Cortex of kidney (tissue), 1 donor: ENCODE results near the gene SUMO3.

Experiments
- DNase-seq: peaks from one replicate; lab custom pipeline; 2025; lab: John Stamatoyannopoulos, UW

Gene SUMO3

DNA sequence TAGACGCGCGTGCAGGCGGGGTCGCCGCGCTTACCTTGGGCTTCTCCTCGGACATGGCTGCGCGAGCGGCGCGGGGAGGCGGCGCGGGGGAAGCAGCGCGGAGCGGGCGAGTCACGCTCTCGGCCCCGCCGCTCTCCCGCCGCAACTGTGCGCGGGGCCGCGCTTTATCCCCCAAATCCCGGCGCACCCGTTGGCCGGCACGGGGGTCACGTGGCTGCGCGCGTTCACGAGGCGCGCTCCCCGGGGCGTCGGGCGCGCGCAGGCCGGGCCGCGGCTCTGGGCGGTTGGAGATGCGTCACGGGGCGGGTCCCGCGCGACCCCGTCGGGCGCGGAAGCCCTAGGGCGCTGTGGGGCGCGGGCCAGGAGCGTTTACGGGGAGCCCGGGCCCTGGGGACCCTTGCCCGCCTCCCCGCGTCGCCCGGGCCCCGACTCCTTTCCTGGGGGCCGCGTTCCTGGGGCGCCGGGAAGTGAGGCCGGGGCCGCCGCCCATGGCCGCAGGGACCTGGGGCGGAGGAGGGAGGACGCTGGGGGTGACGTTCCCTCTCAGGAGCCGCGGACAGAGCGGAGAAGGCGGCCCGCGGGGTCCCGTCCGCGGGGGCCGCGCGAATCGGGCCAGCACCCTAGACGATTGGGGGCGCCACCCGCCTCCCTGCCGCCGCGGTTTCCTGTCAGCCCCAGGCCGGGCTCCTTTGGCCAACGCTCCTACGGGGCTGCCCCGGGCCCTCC, at the start of gene SUMO3:
SUMO3 (minus strand) TSS at position 149 of the 726 bp plus-strand sequence; CDS start at position 55, 94 bp downstream.
- DNase-seq = no peak

DNA sequence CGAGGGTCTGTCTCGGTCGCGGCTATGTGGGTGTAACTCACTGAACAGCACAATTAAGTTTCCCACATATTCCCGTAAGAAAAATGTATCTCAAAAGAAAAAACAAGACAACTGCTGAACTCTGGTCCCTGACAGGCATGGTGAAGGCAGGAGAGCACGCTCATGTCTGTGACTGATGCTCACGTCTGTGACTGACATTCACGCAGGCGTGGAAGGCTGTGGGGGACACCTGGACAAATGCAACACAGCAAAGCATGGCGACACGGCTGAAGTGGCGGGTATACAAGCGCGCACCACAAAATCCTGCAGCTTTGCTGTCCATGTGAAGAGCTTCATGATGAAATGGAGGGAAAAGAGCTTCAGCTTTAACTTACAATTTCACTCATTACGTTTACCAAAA, 49.6 kb upstream of the SUMO3 start:
- DNase-seq = no peak

DNA sequence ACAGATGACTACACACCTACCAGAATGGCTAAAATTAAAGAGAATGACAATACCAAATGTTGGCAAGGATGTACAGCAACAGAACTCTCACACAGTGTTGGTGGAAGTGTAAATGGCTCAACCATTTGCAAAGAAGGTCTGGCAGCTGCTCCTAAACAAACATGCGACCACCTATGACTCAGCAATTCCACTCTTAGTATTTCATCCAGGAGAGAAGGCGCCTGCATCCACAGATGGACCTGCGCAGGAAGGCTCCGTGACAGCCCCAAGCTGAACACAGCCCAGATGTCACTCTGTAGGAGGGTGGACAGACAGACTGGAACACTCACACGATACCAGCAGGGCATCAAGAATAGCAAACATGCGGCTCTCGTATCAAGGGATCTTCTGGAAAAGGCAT, 48.9 kb upstream of the SUMO3 start:
- DNase-seq = no peak

DNA sequence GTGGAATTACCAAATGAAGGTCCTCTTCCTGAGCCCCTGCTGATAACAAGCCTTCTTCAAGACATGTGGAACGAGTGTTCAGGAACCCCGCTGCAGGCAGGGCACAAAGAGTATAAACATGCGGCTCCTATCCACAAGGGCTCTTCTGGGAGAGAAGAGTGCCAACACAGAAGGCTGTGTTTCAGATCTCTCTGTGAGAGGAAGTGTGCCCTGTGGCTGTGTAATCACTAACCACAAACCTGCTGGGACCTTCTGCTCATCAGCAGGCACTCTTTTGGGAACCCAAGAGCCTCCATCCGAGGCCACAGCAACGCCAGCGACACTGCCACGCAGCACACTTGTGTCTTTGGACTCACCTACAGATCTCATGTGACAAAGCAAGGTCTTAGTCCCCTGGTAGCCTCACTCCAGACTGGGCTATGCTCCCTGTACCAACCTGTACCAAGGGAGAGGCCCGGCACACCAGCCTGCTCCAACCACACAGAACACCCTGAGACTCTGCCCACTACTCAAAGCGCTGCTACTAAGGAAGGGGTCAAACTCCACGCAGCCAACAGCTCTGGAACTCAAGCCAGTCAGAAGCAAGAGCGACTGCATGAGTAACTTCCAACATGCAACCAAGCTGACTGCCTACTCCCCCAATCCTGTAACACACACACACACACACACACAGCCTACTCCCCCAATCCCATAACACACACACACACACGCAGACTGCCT, 47.9 kb upstream of the SUMO3 start:
- DNase-seq = no peak

DNA sequence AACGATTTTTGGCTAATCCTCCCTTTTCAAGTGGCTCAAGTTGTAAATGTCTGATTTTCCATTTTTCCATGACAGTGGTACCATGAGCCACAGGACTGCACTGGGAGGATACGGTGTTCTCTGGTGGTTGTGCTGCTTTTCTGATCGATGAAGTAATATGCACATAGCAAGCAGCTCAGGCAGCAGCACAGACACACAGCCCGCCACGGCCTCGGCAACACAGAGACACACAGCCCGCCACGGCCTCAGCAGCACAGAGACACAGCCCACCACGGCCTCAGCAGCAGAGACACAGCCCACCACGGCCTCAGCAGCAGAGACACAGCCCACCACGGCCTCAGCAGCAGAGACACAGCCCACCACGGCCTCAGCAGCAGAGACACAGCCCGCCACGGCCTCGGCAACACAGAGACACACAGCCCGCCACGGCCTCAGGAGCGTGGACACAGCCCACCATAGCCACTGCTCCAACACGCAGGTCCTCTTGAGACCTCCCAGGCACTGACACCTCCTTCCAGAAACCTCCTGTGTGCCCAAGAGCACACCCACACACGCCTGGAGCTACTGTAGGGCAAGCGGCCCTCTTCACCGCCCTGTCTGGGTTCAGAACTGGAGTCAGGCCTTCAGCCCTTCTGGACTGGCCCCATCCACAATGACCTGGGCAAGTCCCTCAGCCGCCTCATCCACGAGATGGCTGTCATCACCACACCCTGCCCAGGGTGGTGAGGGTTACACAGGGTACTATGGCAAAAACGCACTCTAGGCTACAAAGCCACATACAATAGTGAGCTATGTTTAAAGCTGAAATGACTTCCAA, 45.2 kb upstream of the SUMO3 start:
- no peak for DNase-seq

DNA sequence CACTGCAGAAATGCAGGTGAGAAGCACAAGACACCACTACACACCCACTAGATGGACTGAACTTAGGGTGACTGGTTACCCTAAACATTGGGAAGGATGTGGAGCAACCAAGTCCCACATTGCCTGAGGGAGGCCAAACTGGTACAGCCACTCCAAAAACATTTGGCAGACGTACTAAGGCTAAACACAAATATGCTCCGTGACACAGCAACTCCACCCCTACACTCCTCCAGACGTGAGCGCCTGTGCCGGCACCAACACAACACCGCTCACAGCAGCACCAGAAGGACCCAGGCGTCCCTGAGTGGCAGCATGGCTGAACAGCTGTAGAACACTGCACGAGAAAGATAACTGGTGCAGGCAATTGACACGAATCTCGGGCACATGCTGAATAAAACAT, 40.9 kb upstream of the SUMO3 start:
- no peak for DNase-seq

DNA sequence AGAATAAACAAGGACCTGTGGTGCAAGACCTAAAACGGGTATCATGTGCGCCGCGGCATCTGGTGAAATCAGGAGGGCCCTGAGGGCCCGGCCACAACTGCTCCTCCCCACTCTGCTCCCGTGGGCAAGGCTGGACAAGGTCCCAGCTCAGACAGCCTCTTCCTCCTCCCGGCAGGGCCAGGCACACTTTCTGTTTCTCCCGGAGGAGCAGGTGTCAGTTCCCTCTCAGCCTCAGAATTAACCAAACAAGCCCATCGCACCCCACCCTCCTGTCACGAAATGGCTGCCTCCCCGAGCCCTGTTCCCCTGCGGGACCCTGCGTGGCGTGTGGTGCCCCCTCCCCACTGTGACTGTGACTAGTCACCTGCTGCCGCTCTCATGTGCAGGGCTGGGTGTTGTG, 40.4 kb upstream of the SUMO3 start:
- DNase-seq = no peak

DNA sequence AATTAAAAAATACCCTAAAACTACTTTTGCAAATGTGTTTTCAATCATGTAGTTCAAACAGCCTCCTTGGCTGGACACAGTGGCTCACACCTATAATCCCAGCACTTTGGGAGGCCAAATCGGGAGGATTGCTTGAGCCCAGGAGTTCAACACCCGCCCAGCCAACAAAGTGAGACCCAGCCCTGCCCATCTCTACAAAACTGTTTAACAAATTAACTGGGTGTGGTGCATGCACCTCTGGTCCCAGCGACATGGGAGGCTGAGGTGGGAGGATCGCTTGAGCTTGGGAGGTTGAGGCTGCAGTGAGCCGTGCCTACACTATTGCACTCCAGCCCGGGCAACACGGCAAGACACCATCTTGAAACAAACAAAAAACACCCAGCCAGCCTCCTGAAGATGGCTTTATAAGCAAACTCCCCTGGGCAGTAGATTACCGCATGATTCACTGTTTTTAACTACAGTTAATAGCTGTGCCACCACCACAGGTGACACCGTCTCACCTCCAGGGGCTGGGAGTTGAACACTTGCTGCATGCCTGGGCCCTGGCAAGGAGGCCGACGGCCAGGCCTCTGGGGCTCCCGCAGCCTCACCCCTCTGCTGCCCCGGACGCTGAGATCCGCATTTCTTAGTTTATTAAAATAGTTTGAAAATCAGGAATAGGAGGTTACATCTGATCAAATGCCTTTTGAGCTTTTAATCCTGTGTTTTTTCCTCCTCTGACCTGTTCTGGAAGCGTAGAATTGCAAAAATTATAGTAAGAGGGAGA, 39.4 kb upstream of the SUMO3 start:
- DNase-seq = no peak

DNA sequence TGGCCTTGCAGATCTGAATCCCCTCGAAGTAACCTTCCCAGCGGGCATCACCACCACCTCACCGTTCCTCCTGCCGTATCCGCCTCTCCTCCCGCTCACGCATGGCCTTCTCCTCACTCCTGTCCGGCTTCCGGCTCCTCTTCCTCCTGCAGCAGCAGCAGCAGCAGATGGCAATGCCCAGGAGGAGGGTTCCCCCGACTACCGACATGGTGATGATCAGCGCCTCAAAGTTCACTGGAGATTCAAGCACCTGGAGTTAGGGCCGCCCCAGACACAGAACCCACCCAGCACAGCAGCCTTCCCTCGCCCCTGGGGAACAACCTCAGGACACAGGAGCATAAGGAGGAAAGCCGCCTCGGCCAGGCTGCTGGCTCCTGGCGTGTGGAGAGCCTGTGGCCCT, 38.3 kb upstream of the SUMO3 start:
- no peak for DNase-seq

DNA sequence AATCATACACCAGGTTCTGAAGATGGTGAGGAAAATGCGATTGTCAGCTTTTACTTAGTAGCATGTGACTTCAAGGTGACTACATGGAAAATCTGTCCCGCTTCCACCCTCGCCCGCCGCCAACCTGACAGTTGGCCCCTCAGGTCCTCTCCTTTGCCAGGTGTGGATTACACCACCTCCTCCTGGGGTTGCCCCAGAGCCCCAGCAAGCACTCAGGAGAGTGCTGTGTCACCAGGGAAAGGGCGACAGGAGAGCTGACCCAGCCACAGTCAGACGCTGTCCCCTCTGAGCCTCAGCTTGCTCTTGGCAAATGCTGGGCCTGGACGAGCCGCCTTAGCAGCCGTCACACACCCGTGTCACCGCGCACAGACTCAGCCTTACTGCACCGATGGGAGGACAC, 37.7 kb upstream of the SUMO3 start:
- no peak for DNase-seq

DNA sequence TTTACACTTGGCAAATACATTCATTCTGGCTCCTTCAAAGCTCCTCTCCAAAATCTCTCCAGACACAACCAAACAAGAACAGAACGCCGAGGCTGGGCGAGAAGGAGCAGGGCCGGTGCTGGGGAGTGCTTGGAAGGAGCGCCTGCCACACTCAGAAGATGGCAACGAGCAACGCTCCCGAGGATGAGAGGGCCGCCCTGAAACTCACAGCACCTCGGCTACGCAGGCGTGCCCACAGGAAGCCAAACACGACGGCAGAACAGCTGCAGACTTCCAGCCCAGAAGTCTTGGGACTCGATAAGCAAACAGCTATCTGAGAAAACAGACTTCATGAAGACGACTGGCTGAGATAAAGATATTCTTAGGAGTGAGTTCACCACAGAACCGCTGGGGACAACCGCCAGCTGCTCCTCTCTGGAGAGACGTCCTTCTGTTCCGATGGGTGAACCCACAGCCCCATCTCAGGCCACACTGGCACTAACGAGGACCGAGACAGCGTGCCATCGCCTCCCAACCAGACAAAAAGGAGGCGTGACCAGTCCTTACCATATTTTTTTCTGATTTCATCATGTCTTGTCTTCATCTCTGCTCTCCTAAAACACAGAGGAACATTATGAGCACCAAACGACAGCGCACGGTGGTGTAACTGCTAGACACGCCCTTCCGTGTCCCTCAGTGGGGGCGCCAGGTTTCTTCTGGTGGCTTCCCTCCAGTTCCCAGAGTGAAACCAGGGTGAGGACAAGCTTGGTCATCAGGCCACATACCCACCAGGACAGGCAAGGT, 37.0 kb upstream of the SUMO3 start:
- no peak for DNase-seq

DNA sequence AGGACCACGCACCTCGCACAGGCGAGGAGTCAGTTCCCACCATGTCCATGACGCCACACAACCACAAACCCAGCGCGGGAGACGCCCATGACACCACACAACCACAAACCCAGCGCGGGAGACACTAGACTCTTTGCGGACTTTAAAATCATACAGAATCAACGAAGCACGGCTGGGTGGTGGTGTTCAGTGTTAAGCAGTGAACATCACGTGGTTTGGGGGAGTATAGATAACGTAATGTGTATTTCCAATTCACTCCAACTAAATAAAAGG, 36.5 kb upstream of the SUMO3 start:
- DNase-seq = no peak

DNA sequence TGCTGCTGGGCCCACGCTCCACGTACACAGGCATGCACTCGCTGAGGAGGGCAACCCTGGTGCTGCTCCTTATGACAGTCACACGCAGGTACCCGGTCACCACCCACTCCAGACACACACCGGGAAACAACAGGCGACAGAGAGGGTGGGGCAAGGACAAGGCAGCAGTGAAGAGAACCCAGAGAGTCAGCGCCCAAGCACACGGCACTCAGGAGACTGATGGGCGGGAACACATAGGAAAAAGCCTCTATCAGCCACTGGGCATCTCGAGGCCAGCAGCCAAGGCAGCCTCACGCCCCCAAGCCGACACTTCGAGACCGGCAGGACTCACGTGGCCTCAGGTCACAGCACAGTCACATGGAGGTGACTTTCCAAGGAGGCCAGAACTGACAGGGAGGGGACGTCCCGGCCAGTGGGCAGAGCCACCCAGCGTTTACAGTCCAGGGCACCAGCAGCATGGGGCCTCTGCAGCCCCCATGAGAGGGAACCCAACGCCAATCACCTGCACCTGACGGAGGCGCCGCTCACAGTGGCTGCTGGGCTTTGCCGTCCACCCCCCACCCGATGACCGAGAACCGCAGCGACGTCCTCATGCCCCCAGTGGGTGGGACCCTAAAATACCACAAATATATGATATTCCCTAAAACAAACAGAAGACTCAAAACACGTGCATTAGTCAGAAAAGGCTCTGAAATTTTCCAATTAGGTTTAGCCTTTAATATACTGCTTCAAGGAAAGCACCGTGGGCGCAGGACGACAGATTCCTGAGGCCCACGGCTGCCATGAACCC, 35.9 kb upstream of the SUMO3 start:
- no peak for DNase-seq

DNA sequence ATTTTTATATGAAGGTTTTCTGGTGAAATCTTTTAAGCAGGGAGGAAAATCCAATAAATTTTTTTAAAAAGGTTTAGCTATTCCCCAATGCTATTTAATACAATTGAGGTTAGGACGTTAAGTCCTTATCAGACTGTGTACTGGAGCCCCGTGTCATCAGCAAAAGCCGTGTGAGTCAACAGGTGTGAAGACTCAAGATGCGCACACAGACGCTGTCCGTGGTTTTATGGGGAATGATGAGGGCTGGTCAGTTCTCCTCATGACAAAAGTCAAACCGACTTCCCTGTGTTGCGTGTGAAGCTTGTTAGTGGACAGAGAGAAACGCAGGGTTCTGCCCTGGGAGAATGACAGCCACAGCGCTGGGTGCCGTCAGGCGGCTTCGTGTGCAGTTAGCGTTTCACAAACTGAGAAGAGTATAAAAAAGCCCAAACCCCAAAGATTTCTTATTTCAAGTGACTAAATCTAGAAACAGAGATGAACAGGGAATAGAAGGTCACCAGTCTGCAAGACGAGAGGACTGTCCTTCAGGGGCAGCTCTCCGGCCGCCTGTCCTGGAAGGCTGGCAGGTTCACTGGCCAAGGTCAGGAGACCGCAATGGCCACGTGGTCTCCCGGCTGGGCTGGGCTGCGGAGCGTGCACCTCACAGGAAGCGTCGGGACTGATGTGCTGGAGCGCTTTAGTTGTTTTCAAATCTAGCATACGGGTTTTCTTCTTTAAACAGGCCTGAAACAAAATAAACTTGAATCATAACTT, 33.2 kb upstream of the SUMO3 start:
- DNase-seq = no peak

DNA sequence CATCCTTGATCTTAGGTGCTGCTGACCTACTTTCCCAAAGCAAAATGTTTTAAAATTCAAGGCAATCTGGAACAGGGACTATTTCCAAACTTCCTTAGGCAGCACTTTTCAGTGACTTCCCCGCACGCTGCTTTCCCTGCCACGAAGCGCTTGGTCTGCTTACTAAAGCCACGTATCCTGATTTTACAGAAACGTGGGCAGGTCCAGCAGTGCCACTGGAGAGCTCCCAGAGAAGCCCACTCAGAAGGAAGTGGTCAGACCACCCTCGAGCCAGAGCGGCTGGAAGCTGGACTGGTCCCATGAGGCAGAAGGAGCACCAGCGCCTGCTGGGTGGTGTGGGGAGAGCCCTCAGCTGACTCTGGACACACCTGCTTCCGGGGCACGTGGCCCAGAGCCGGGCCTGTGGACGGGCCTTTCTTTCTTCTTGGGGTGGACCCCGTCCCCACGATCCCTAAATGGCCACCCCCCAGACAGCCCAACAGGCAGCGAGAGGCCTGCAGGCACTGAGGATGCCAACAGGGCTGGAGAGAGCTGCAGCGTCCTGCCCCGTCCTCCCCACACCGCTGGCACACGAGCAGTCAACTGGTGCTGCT, 32.4 kb upstream of the SUMO3 start:
- DNase-seq = no peak

DNA sequence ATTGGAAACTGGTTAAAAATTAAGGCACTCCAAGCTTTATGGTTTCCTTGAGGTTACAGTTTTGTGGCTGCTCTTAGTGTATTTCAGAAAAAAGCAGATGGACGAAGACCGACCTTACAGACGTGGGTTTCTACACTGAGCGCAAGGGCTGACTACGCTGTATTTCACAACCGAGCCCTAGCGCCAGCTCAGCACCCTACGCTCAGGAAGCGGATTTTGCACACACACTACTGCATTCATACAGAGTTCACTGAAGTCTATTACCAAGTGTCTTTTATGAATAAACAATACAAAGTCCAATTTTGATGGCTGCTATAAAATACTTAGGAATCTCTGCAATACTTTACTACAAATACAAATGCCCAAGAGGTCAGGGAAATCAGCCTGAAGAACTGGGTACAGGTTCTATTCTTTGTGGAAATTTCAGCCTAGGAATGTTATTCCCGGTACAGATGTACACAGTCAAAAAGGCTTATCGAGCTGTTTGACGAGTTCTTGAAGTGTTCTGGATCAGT, 31.8 kb upstream of the SUMO3 start:
- no peak for DNase-seq

DNA sequence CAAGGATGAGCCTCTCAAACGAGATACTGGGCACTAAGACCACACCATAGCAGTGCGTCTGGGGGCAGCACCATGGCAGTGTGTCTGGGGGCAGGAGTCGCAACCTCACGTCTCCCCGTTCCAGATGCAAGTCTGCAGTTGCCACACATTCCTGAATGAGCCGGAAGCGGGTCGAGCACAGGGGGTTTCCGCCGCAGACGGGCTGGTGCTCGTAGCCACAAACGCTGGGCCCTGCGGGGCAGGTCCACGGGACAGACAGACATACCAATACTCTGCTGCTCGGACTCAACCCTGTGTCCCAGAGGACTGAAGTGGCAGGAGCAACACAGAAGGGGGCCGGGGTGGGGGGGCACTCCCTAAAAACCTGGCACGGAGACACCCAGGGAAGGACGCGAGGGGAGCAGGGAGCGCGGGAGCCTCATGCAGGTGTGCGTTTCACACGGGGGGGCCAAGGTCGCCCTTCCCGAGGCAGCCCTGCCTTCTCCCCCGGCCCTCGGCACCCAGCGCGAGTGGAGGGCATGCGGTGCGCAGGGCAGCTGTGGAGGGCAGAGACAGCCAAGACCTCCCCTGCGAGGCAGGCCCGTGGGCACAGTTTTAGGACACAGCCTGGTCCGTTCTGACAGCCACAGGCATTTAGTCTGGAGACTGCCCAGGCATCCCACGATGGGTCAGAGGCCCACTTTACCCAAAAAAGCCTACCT, 31.1 kb upstream of the SUMO3 start:
- no peak for DNase-seq

DNA sequence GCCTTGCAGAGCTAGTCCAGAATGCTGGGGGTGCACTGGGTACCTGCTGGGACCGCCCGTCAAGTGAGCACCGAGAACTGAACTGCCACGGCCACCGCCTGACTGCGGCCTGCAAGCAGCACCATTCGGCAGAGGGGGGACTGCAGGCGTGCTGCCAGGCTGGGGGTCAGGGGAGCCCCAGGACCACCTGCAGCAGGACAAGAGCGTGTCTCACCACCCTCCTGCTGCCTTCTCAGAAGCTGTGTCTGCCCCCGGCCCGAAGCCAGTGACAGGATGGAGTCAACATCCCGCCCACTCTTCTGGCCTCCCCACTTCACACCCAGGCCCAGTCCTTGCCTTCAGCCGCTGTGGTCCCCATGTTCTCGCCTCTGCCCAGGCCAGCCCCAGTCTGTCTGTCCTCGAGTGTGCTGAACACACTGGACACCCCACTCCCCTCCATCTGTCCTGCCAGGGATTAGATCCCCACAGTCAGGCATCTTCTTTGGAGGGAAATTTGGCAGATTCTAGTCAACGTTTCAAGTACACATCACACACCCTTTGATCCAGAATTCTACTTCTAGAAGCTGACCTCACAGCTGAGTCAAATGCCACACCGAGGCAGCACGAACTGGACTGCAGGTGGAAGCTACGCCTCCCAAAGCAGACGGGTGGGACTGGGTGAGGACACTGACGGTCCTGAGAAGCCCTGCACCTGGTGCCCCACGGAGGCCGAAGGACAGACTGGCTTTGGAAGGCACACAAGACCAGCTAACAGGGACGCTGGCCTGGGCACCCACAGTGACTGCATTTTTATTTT, 29.6 kb upstream of the SUMO3 start:
- no peak for DNase-seq
